ENCODE measurements around the gene GPR146.

The GPR146 gene

GRCh38 chr7:1015196-1016121, 28.9 kb upstream of the GPR146 start:
- no peak for DNase-seq (ENCODE audit: low read depth in 1 of 2, low spot score in 1 of 2)

GRCh38 chr7:1016577-1017531, 27.5 kb upstream of the GPR146 start:
- no peak for TF ChIP-seq JUND (IDR thresholded peaks at IDR 0.05; ENCODE audit: low read depth)

More at GRCh38 chr7:1015196-1016121, 28.9 kb upstream of the GPR146 start:
- no peak for TF ChIP-seq JUND (IDR thresholded peaks at IDR 0.05; ENCODE audit: low read depth)
- in situ Hi-C loops (cut with HindIII; ENCODE audit: low pct_unique_long_range_greater_than_20kb, low sequenced_read_pairs), result no loop called here

GRCh38 chr7:1017586-1018333, 26.6 kb upstream of the GPR146 start:
- DNase-seq (ENCODE audit: low read depth in 1 of 2, low spot score in 1 of 2), result no peak
- no peak for TF ChIP-seq JUND (IDR thresholded peaks at IDR 0.05; ENCODE audit: low read depth)
- in situ Hi-C loops (cut with HindIII; ENCODE audit: low pct_unique_long_range_greater_than_20kb, low sequenced_read_pairs), result no loop called here

More at GRCh38 chr7:1016577-1017531, 27.5 kb upstream of the GPR146 start:
- no peak for DNase-seq (ENCODE audit: low read depth in 1 of 2, low spot score in 1 of 2)
- in situ Hi-C loops (cut with HindIII; ENCODE audit: low pct_unique_long_range_greater_than_20kb, low sequenced_read_pairs), result no loop called here

GRCh38 chr7:1018334-1018695, 26.0 kb upstream of the GPR146 start:
- TF ChIP-seq JUND (IDR thresholded peaks at IDR 0.05; ENCODE audit: low read depth), result no peak
- in situ Hi-C loops (cut with HindIII; ENCODE audit: low pct_unique_long_range_greater_than_20kb, low sequenced_read_pairs), result no loop called here
- DNase-seq (ENCODE audit: low read depth in 1 of 2, low spot score in 1 of 2), result no peak

- TF ChIP-seq JUND (IDR thresholded peaks at IDR 0.05; ENCODE audit: low read depth), result no peak
- DNase-seq (ENCODE audit: low read depth in 1 of 2, low spot score in 1 of 2), result no peak
- in situ Hi-C loops (cut with HindIII; ENCODE audit: low pct_unique_long_range_greater_than_20kb, low sequenced_read_pairs), result no loop called here
Measured at GRCh38 chr7:1019255-1019785, 25.0 kb upstream of the GPR146 start.

GRCh38 chr7:1019789-1020610, 24.3 kb upstream of the GPR146 start:
- no peak for TF ChIP-seq JUND (IDR thresholded peaks at IDR 0.05; ENCODE audit: low read depth)
- no peak for DNase-seq (ENCODE audit: low read depth in 1 of 2, low spot score in 1 of 2)
- in situ Hi-C loops (cut with HindIII; ENCODE audit: low pct_unique_long_range_greater_than_20kb, low sequenced_read_pairs), result no loop called here

GRCh38 chr7:1020849-1021251, 23.5 kb upstream of the GPR146 start:
- no peak for DNase-seq (ENCODE audit: low read depth in 1 of 2, low spot score in 1 of 2)
- in situ Hi-C loops (cut with HindIII; ENCODE audit: low pct_unique_long_range_greater_than_20kb, low sequenced_read_pairs), result no loop called here
- no peak for TF ChIP-seq JUND (IDR thresholded peaks at IDR 0.05; ENCODE audit: low read depth)

GRCh38 chr7:1021366-1021765, 23.0 kb upstream of the GPR146 start:
- in situ Hi-C loops (cut with HindIII; ENCODE audit: low pct_unique_long_range_greater_than_20kb, low sequenced_read_pairs), result no loop called here
- DNase-seq (ENCODE audit: low read depth in 1 of 2, low spot score in 1 of 2), result no peak
- no peak for TF ChIP-seq JUND (IDR thresholded peaks at IDR 0.05; ENCODE audit: low read depth)

- DNase-seq (ENCODE audit: low read depth in 1 of 2, low spot score in 1 of 2), result no peak
- no peak for TF ChIP-seq JUND (IDR thresholded peaks at IDR 0.05; ENCODE audit: low read depth)
- in situ Hi-C loops (cut with HindIII; ENCODE audit: low pct_unique_long_range_greater_than_20kb, low sequenced_read_pairs), result no loop called here
Measured at GRCh38 chr7:1021931-1022330, 22.4 kb upstream of the GPR146 start.

- TF ChIP-seq JUND (IDR thresholded peaks at IDR 0.05; ENCODE audit: low read depth), result no peak
- DNase-seq (ENCODE audit: low read depth in 1 of 2, low spot score in 1 of 2), result no peak
- in situ Hi-C loops (cut with HindIII; ENCODE audit: low pct_unique_long_range_greater_than_20kb, low sequenced_read_pairs), result no loop called here
Measured at GRCh38 chr7:1022356-1022755, 22.0 kb upstream of the GPR146 start.

- DNase-seq (ENCODE audit: low read depth in 1 of 2, low spot score in 1 of 2), result no peak
- in situ Hi-C loops (cut with HindIII; ENCODE audit: low pct_unique_long_range_greater_than_20kb, low sequenced_read_pairs), result no loop called here
- TF ChIP-seq JUND (IDR thresholded peaks at IDR 0.05; ENCODE audit: low read depth), result no peak
Measured at GRCh38 chr7:1022801-1023465, 21.4 kb upstream of the GPR146 start.
